Measurements from ENCODE around the gene ARPP21.

The ARPP21 gene

GRCh38 chr3:35635926-35636683, 3.2 kb upstream of the ARPP21 start:
- peaks cover 33% of the 10 kb centered on the region for H3K27me3 Mint-ChIP-seq
- peaks cover 9% of the 10 kb centered on the region for H3K4me1 Mint-ChIP-seq (ENCODE audit: low read depth)
- no peak for DNase-seq
- no peaks in the 10 kb centered on the region for H3K36me3 Mint-ChIP-seq (ENCODE audit: low read depth)
- H3K4me3 Mint-ChIP-seq, result no peak overlapping the region
- H3K9me3 Mint-ChIP-seq, result no peaks in the 10 kb centered on the region
- no peak overlapping the region for H3K27ac Mint-ChIP-seq

- no peaks in the 10 kb centered on the region for H3K36me3 Mint-ChIP-seq (ENCODE audit: low read depth)
- H3K4me1 Mint-ChIP-seq (ENCODE audit: low read depth), result peaks cover 9% of the 10 kb centered on the region
- H3K9me3 Mint-ChIP-seq, result no peaks in the 10 kb centered on the region
- DNase-seq, result no peak
- H3K27me3 Mint-ChIP-seq, result peaks cover 45% of the 10 kb centered on the region
- H3K4me3 Mint-ChIP-seq, result peak overlapping the region; percentile 12
- H3K27ac Mint-ChIP-seq, result no peak overlapping the region
These were observed 910 bp upstream of the ARPP21 start for GRCh38 chr3:35638251-35638979.

GRCh38 chr3:35638980-35639253, 408 bp upstream of the ARPP21 start:
- Mint-ChIP-seq H3K4me1 (ENCODE audit: low read depth) (peaks cover 9% of the 10 kb centered on the region), H3K9me3 (no peaks in the 10 kb centered on the region), H3K27me3 (peaks cover 45% of the 10 kb centered on the region), H3K4me3 (peak overlapping the region; percentile 12), H3K27ac (no peak overlapping the region), H3K36me3 (ENCODE audit: low read depth) (no peaks in the 10 kb centered on the region)
- DNase-seq, result no peak

- no peaks in the 10 kb centered on the region for H3K36me3 Mint-ChIP-seq (ENCODE audit: low read depth)
- no peak overlapping the region for H3K27ac Mint-ChIP-seq
- DNase-seq, result no peak
- H3K9me3 Mint-ChIP-seq, result no peaks in the 10 kb centered on the region
- peaks cover 45% of the 10 kb centered on the region for H3K27me3 Mint-ChIP-seq
- H3K4me3 Mint-ChIP-seq, result peak overlapping the region; percentile 16
- H3K4me1 Mint-ChIP-seq (ENCODE audit: low read depth), result peaks cover 9% of the 10 kb centered on the region
These were observed 1.2 kb downstream of the ARPP21 start for GRCh38 chr3:35640190-35641165.

- DNase-seq, result no peak
- H3K36me3 Mint-ChIP-seq (ENCODE audit: low read depth), result no peaks in the 10 kb centered on the region
- H3K27ac Mint-ChIP-seq, result no peak overlapping the region
- H3K9me3 Mint-ChIP-seq, result no peaks in the 10 kb centered on the region
- no peak overlapping the region for H3K4me3 Mint-ChIP-seq
- H3K27me3 Mint-ChIP-seq, result peaks cover 45% of the 10 kb centered on the region
- peaks cover 9% of the 10 kb centered on the region for H3K4me1 Mint-ChIP-seq (ENCODE audit: low read depth)
These were observed 2.0 kb downstream of the ARPP21 start for GRCh38 chr3:35641331-35641730.

- DNase-seq, result no peak
- H3K9me3 Mint-ChIP-seq, result no peaks in the 10 kb centered on the region
- no peak overlapping the region for H3K27ac Mint-ChIP-seq
- peaks cover 45% of the 10 kb centered on the region for H3K27me3 Mint-ChIP-seq
- peaks cover 9% of the 10 kb centered on the region for H3K4me1 Mint-ChIP-seq (ENCODE audit: low read depth)
- no peaks in the 10 kb centered on the region for H3K36me3 Mint-ChIP-seq (ENCODE audit: low read depth)
- no peak overlapping the region for H3K4me3 Mint-ChIP-seq
These were observed 2.7 kb downstream of the ARPP21 start for GRCh38 chr3:35641920-35642527.

GRCh38 chr3:35643495-35643894, 4.2 kb downstream of the ARPP21 start:
- Mint-ChIP-seq H3K36me3 (ENCODE audit: low read depth) (no peaks in the 10 kb centered on the region), H3K27ac (no peak overlapping the region), H3K4me3 (no peak overlapping the region), H3K27me3 (peaks cover 37% of the 10 kb centered on the region), H3K4me1 (ENCODE audit: low read depth) (peaks cover 8% of the 10 kb centered on the region), H3K9me3 (no peaks in the 10 kb centered on the region)
- no peak for DNase-seq

GRCh38 chr3:35644451-35644850, 5.1 kb downstream of the ARPP21 start:
- Mint-ChIP-seq H3K4me3 (no peak overlapping the region), H3K4me1 (ENCODE audit: low read depth) (peaks cover 3% of the 10 kb centered on the region), H3K27ac (no peak overlapping the region), H3K9me3 (no peaks in the 10 kb centered on the region), H3K36me3 (ENCODE audit: low read depth) (no peaks in the 10 kb centered on the region), H3K27me3 (peaks cover 29% of the 10 kb centered on the region)
- no peak for DNase-seq

GRCh38 chr3:35645189-35645588, 5.9 kb downstream of the ARPP21 start:
- Mint-ChIP-seq H3K4me3 (no peak overlapping the region), H3K9me3 (no peaks in the 10 kb centered on the region), H3K27ac (no peak overlapping the region), H3K4me1 (ENCODE audit: low read depth) (no peaks in the 10 kb centered on the region), H3K36me3 (ENCODE audit: low read depth) (no peaks in the 10 kb centered on the region), H3K27me3 (peaks cover 22% of the 10 kb centered on the region)
- DNase-seq, result no peak

- Mint-ChIP-seq H3K27ac (no peak overlapping the region), H3K9me3 (no peaks in the 10 kb centered on the region), H3K27me3 (peaks cover 13% of the 10 kb centered on the region), H3K4me1 (ENCODE audit: low read depth) (no peaks in the 10 kb centered on the region), H3K36me3 (ENCODE audit: low read depth) (no peaks in the 10 kb centered on the region), H3K4me3 (no peak overlapping the region)
- DNase-seq, result no peak
These were observed 6.8 kb downstream of the ARPP21 start for GRCh38 chr3:35646081-35646480.

GRCh38 chr3:35647461-35647860, 8.1 kb downstream of the ARPP21 start:
- no peak overlapping the region for H3K4me3 Mint-ChIP-seq
- no peaks in the 10 kb centered on the region for H3K4me1 Mint-ChIP-seq (ENCODE audit: low read depth)
- H3K9me3 Mint-ChIP-seq, result no peaks in the 10 kb centered on the region
- peaks cover 2% of the 10 kb centered on the region for H3K27me3 Mint-ChIP-seq
- DNase-seq, result no peak
- no peak overlapping the region for H3K27ac Mint-ChIP-seq
- H3K36me3 Mint-ChIP-seq (ENCODE audit: low read depth), result no peaks in the 10 kb centered on the region

GRCh38 chr3:35648347-35648746, 9.0 kb downstream of the ARPP21 start:
- H3K27me3 Mint-ChIP-seq, result no peaks in the 10 kb centered on the region
- DNase-seq, result no peak
- H3K36me3 Mint-ChIP-seq (ENCODE audit: low read depth), result no peaks in the 10 kb centered on the region
- H3K4me3 Mint-ChIP-seq, result no peak overlapping the region
- H3K9me3 Mint-ChIP-seq, result no peaks in the 10 kb centered on the region
- H3K4me1 Mint-ChIP-seq (ENCODE audit: low read depth), result no peaks in the 10 kb centered on the region
- H3K27ac Mint-ChIP-seq, result no peak overlapping the region

- no peak for DNase-seq
- Mint-ChIP-seq H3K27me3 (no peaks in the 10 kb centered on the region), H3K9me3 (no peaks in the 10 kb centered on the region), H3K4me1 (ENCODE audit: low read depth) (no peaks in the 10 kb centered on the region), H3K4me3 (no peak overlapping the region), H3K36me3 (ENCODE audit: low read depth) (no peaks in the 10 kb centered on the region), H3K27ac (no peak overlapping the region)
These were observed 10.1 kb downstream of the ARPP21 start for GRCh38 chr3:35649405-35649804.

- Mint-ChIP-seq H3K36me3 (ENCODE audit: low read depth) (no peaks in the 10 kb centered on the region), H3K4me1 (ENCODE audit: low read depth) (no peaks in the 10 kb centered on the region), H3K9me3 (no peaks in the 10 kb centered on the region), H3K27me3 (no peaks in the 10 kb centered on the region), H3K27ac (no peak overlapping the region), H3K4me3 (no peak overlapping the region)
- no peak for DNase-seq
These were observed 12.1 kb downstream of the ARPP21 start for GRCh38 chr3:35651426-35651825.
